C4-2B (cell line): ENCODE data around the gene DHRS3.

Source experiments
- H3K27ac ChIP-seq: fragments of 450-650 bp; 2 replicates; pipeline ENCODE4 v1.5.1; 2017
- CTCF ChIP-seq: fragments of 450-650 bp; conservative IDR thresholded peaks from 2 replicates; pipeline ENCODE4 v1.5.1; 2017; ENCODE audit warnings: mild to moderate bottlenecking
- ZFX ChIP-seq: fragments of 450-650 bp; IDR thresholded peaks from 2 replicates; pipeline ENCODE4 v1.6.1; 2017

DHRS3 gene

DNA sequence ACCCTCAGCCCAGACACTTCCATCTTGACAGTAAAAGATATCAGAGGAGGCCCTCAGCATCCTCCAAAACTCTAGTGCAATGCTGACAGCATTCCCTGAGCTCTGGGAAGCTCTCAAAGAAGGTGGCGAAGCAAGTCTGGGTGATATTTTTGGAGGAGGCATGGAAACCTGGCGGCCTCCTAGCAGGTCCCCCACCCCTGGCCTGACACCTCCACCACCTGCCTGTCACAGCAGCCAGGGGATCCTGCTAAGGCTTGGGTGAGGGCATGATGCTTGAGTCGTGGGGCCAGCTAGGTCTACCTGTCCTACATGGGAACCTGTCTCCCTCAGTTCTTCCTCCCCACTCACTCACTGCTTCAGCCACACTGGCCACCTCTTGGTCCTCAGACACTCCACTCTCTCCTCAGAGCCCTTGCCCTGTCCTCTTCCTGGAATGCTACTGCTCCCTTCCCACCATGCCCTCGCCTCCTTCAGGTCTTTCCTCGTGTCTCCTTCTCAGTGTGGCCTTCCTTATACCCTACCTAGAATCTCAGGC is 8.5 kb downstream of the DHRS3 start:
- H3K27ac ChIP-seq = no peak overlapping the region
- TF ChIP-seq CTCF = no peak
- no peak for TF ChIP-seq ZFX

- no peak for TF ChIP-seq ZFX
- TF ChIP-seq CTCF = no peak
- H3K27ac ChIP-seq = no peak overlapping the region
These were observed 9.6 kb downstream of the DHRS3 start for GRCh38 chr1:12608311-12608957.

DNA sequence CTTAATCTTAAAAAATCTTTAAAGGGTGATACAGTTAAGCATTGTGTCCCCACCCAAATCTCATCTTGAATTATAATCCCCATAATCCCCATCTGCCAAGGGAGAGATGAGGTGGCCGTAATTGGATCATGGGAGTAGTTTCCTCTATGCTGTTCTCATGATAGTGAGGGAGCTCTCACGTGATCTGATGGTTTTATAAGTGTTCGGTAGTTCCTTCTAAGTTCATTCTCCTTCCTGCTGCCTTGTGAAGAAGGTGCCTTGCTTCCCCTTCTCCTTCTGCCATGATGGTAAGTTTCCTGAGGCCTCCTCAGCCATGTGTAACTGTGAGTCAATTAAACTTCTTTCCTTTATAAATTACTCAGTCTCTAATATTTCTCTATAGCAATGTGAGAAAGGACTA is 10.7 kb downstream of the DHRS3 start:
- TF ChIP-seq ZFX (no peak), CTCF (no peak)
- H3K27ac ChIP-seq = no peak overlapping the region

DNA sequence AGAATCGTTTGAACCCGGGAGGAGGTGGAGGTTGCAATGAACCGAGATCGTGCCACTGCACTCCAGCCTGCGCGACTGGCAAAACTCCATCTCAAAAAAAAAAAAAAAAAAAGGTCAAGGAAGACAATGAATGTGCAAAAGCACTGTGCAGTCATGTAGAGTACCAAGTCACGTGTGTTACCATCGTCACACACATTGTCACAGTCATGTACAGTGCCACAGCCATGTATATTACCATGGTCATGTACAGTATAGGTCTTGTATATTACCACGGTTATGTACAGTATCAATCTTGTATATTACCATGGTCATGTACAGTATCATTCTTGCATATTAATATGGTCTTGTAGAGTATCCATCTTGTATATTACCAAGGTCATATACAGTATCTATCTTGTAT is 13.0 kb downstream of the DHRS3 start:
- no peak overlapping the region for H3K27ac ChIP-seq
- no peak for TF ChIP-seq CTCF
- no peak for TF ChIP-seq ZFX

GRCh38 chr1:12604114-12604874 is 13.7 kb downstream of the DHRS3 start:
- no peak overlapping the region for H3K27ac ChIP-seq

GRCh38 chr1:12603224-12603623 is 14.8 kb downstream of the DHRS3 start:
- H3K27ac ChIP-seq = no peak overlapping the region
- no peak for TF ChIP-seq CTCF

More at GRCh38 chr1:12604114-12604874, 13.7 kb downstream of the DHRS3 start:
- TF ChIP-seq ZFX = no peak
- no peak for TF ChIP-seq CTCF

- no peak overlapping the region for H3K27ac ChIP-seq
- TF ChIP-seq CTCF (no peak), ZFX (no peak)
These were observed 15.4 kb downstream of the DHRS3 start for GRCh38 chr1:12602659-12603024.
